Fibroblast of skin of left quadriceps (primary cell): ENCODE data around the gene SUSD1.

Experiments
- DNase-seq, 2 experiments: peaks; one replicate each; pipeline ENCODE4 v3.0.0-alpha.2; 2013; ENCODE audit warnings: low read depth in 2 of 2

The SUSD1 gene

GRCh38 chr9:112012026-112012902, 162.8 kb downstream of the SUSD1 start:
- DNase-seq: peak; percentile 83 to 84

GRCh38 chr9:112011051-112011620, 164.0 kb downstream of the SUSD1 start:
- no peak for DNase-seq

GRCh38 chr9:112010537-112010936, 164.6 kb downstream of the SUSD1 start:
- no peak for DNase-seq

GRCh38 chr9:112009656-112010055, 165.4 kb downstream of the SUSD1 start:
- DNase-seq: no peak

GRCh38 chr9:112007575-112008240, 167.4 kb downstream of the SUSD1 start:
- no peak for DNase-seq

- no peak for DNase-seq
Observed at GRCh38 chr9:112006361-112007020, 168.6 kb downstream of the SUSD1 start.

GRCh38 chr9:112005939-112006338, 169.2 kb downstream of the SUSD1 start:
- DNase-seq: no peak

- no peak for DNase-seq
Observed at GRCh38 chr9:112003538-112003937, 171.6 kb downstream of the SUSD1 start.

- no peak for DNase-seq
Observed at GRCh38 chr9:112002847-112003457, 172.1 kb downstream of the SUSD1 start.

- DNase-seq: no peak
Observed at GRCh38 chr9:112002131-112002846, 172.8 kb downstream of the SUSD1 start.

GRCh38 chr9:112000743-112001142, 174.4 kb downstream of the SUSD1 start:
- DNase-seq: no peak

- no peak for DNase-seq
Observed at GRCh38 chr9:111999319-111999718, 175.8 kb downstream of the SUSD1 start.

- DNase-seq: no peak
Observed at GRCh38 chr9:111997831-111998230, 177.3 kb downstream of the SUSD1 start.

- DNase-seq: no peak
Observed at GRCh38 chr9:111994831-111995458, 180.2 kb downstream of the SUSD1 start.

- DNase-seq: no peak
Observed at GRCh38 chr9:111993319-111993718, 181.8 kb downstream of the SUSD1 start.

- peak in 1 of 2 experiments; percentile 22 for DNase-seq
Observed at GRCh38 chr9:111992523-111992922, 182.6 kb downstream of the SUSD1 start.

- no peak for DNase-seq
Observed at GRCh38 chr9:111991179-111991578, 183.9 kb downstream of the SUSD1 start.
